Liver (tissue), 9 donors: ENCODE results near the gene CYB561D2. TPM values are rescaled to one million over a fixed set of nuclear protein-coding genes. Genes with fewer than 3 reads are reported as not detected.
"Not testable (repeated sequence)": the region's sequence is repeated elsewhere in the genome, so short reads cannot be mapped to it uniquely, and the experiment has no call there.

Experiments
- DNase-seq: peaks from one replicate; pipeline ENCODE4 v3.0.0-alpha.2; 2017; ENCODE audit warnings: low spot score
- H3K27ac ChIP-seq, 2 donors: one replicate each; pipeline ENCODE4 v1.7.0; 2013; ENCODE audit warnings: inconsistent platforms in 2 of 2, low read length in 2 of 2, control low read depth in 1 of 2, low read depth in 1 of 2, mild to moderate bottlenecking in 1 of 2
- H3K27me3 ChIP-seq, 4 donors: one replicate each; pipeline versions ENCODE4 v1.6.1 to v1.7.0; 2013; ENCODE audit warnings: low read length in 3 of 4, inconsistent platforms in 1 of 4, mild to moderate bottlenecking in 1 of 4, moderate library complexity in 1 of 4; ENCODE audit not compliant: control insufficient read depth in 4 of 4, insufficient read depth in 4 of 4
- H3K36me3 ChIP-seq, 4 donors: one replicate each; pipeline versions ENCODE4 v1.6.1 to v1.7.0; 2013; ENCODE audit warnings: low read length in 3 of 4, mild to moderate bottlenecking in 3 of 4, low read depth in 1 of 4, moderate library complexity in 1 of 4; ENCODE audit not compliant: control insufficient read depth in 4 of 4, insufficient read depth in 3 of 4
- H3K4me1 ChIP-seq, 4 donors: one replicate each; pipeline versions ENCODE4 v1.6.1 to v1.7.0; 2013; ENCODE audit warnings: low read length in 3 of 4, mild to moderate bottlenecking in 3 of 4, moderate library complexity in 1 of 4; ENCODE audit not compliant: control insufficient read depth in 4 of 4, insufficient read depth in 4 of 4
- H3K4me3 ChIP-seq, 3 donors: one replicate each; pipeline versions ENCODE4 v1.6.1 to v1.7.0; 2013; ENCODE audit warnings: low read length in 3 of 3, control low read depth in 1 of 3, low read depth in 1 of 3, mild to moderate bottlenecking in 1 of 3
- H3K9ac ChIP-seq, 2 donors: one replicate each; pipeline ENCODE4 v1.7.0; 2013; ENCODE audit warnings: low read length in 2 of 2, mild to moderate bottlenecking in 2 of 2, moderate library complexity in 2 of 2, control low read depth in 1 of 2, low read depth in 1 of 2
- H3K9me3 ChIP-seq, 4 donors: one replicate each; pipeline versions ENCODE4 v1.6.1 to v1.7.0; 2013; ENCODE audit warnings: low read length in 3 of 4; ENCODE audit not compliant: control insufficient read depth in 4 of 4
- ATF3 ChIP-seq: IDR thresholded peaks from 2 replicates; pipeline ENCODE4 v1.6.1; 2016; ENCODE audit warnings: antibody characterized with exemption
- EGR1 ChIP-seq, 2 donors: IDR thresholded peaks; 2 replicates each; pipeline ENCODE4 v1.6.1; 2016 to 2018; ENCODE audit warnings: antibody characterized with exemption in 2 of 2, low read depth in 2 of 2
- FOXA1 ChIP-seq: IDR thresholded peaks from 2 replicates; pipeline ENCODE4 v1.6.1; 2016; ENCODE audit warnings: antibody characterized with exemption
- FOXA2 ChIP-seq: IDR thresholded peaks from 2 replicates; pipeline ENCODE4 v1.6.1; 2016; ENCODE audit warnings: antibody characterized with exemption
- GABPA ChIP-seq, 2 donors: IDR thresholded peaks in 1 of 2; conservative IDR thresholded peaks in 1 of 2; 2 replicates each; pipeline ENCODE4 v1.6.1; 2016; ENCODE audit warnings: antibody characterized with exemption in 2 of 2, mild to moderate bottlenecking in 1 of 2, moderate library complexity in 1 of 2
- HNF4A ChIP-seq, 2 donors: conservative IDR thresholded peaks; 2 replicates each; pipeline ENCODE4 v1.6.1; 2016; ENCODE audit warnings: antibody characterized with exemption in 2 of 2, mild to moderate bottlenecking in 2 of 2
- HNF4G ChIP-seq: IDR thresholded peaks from 2 replicates; pipeline ENCODE4 v1.6.1; 2016; ENCODE audit warnings: antibody characterized with exemption
- JUND ChIP-seq, 2 donors: IDR thresholded peaks; 2 replicates each; pipeline ENCODE4 v1.6.1; 2016; ENCODE audit warnings: antibody characterized with exemption in 2 of 2
- MAX ChIP-seq: IDR thresholded peaks from 2 replicates; pipeline ENCODE4 v1.6.1; 2016; ENCODE audit warnings: antibody characterized with exemption
- NR2F2 ChIP-seq: IDR thresholded peaks from 2 replicates; pipeline ENCODE4 v1.6.1; 2016; ENCODE audit warnings: antibody characterized with exemption
- RAD21 ChIP-seq, 2 donors: IDR thresholded peaks; 2 replicates each; pipeline ENCODE4 v1.6.1; 2016; ENCODE audit warnings: antibody characterized with exemption in 2 of 2, mild to moderate bottlenecking in 2 of 2
- REST ChIP-seq: IDR thresholded peaks from 2 replicates; pipeline ENCODE4 v1.6.1; 2016; ENCODE audit warnings: antibody characterized with exemption, mild to moderate bottlenecking
- RXRA ChIP-seq, 2 donors: IDR thresholded peaks; 2 replicates each; pipeline ENCODE4 v1.6.1; 2017 to 2018; ENCODE audit warnings: antibody characterized with exemption in 2 of 2, mild to moderate bottlenecking in 1 of 2
- SP1 ChIP-seq: IDR thresholded peaks from 2 replicates; pipeline ENCODE4 v1.6.1; 2018; ENCODE audit warnings: antibody characterized with exemption, mild to moderate bottlenecking
- TAF1 ChIP-seq: conservative IDR thresholded peaks from 2 replicates; pipeline ENCODE4 v1.6.1; 2016; ENCODE audit warnings: antibody characterized with exemption, mild to moderate bottlenecking
- YY1 ChIP-seq: IDR thresholded peaks from 2 replicates; pipeline ENCODE4 v1.6.1; 2016; ENCODE audit warnings: antibody characterized with exemption, mild to moderate bottlenecking
- ZBTB33 ChIP-seq: IDR thresholded peaks from 2 replicates; pipeline ENCODE4 v1.6.1; 2016; ENCODE audit warnings: antibody characterized with exemption
- WGBS: extraction: QIAGEN DNeasy Blood & Tissue Kit; methylation state at CpG from one replicate; pipeline ENCODE4 v1.1.7; 2013; 5-methylcytosine and 5-hydroxymethylcytosine counted together
- polyA plus RNA-seq, 2 donors: library from polyadenylated mRNA; stranded (reverse) in 1 of 2; unstranded in 1 of 2; fragments of 200-250 nt in 1 of 2; fragments of >200 nt in 1 of 2; fragmentation: Nextera tagmentation in 1 of 2; extraction: Ambion mirVana in 1 of 2; gene quantifications; one replicate each; pipeline versions ENCODE4 v1.2.1 to v1.2.3, GENCODE V29; 2013 to 2015
- total RNA-seq, 2 donors: library from RNA; depleted of rRNA; stranded (reverse); fragments of >200 nt; gene quantifications; one replicate each; pipeline ENCODE4 v1.2.3, GENCODE V29; 2014
- donor health status: healthy.
- donor health status: healthy.
- donor health status: healthy.
- donor health status: healthy.
- donor health status: healthy.

Gene CYB561D2
- total and polyA plus RNA-seq, 4 donors, result 12.3 to 28.2 (median 22.1) TPM

GRCh38 chr3:50303013-50303815 is 47.4 kb upstream of the CYB561D2 start, which contains the start of gene HYAL1 (continued):
- TF ChIP-seq TAF1 (peak; percentile 99), FOXA1 (no peak), HNF4A (conservative IDR thresholded peaks at IDR 0.05) (peak in 1 of 2 donors; percentile 2), YY1 (peak; percentile 60), ZBTB33 (no peak), RAD21 (IDR thresholded peaks at IDR 0.05) (peak; percentile 29 to 56)

- H3K9ac ChIP-seq, result no peak overlapping the region
- no peak for TF ChIP-seq ATF3
- no peak for TF ChIP-seq NR2F2
- H3K9me3 ChIP-seq, result no peaks in the 10 kb centered on the region
- no peak overlapping the region for H3K27ac ChIP-seq
- peaks cover 0 to 3% (median 0%) of the 10 kb centered on the region in 4 donors for H3K36me3 ChIP-seq
- peaks cover 12 to 39% (median 24%) of the 10 kb centered on the region in 4 donors for H3K4me1 ChIP-seq
- no peak for DNase-seq
- H3K27me3 ChIP-seq, result no peaks in the 10 kb centered on the region
- no peak overlapping the region for H3K4me3 ChIP-seq
Observed at GRCh38 chr3:50304601-50305000, 46.1 kb upstream of the CYB561D2 start.

GRCh38 chr3:50312041-50312440 is 38.6 kb upstream of the CYB561D2 start:
- not testable (repeated sequence) for H3K27ac ChIP-seq, H3K27me3 ChIP-seq

GRCh38 chr3:50314342-50314741 is 36.3 kb upstream of the CYB561D2 start:
- peaks cover 0 to 10% (median 2%) of the 10 kb centered on the region in 4 donors for H3K36me3 ChIP-seq
- WGBS, result 82% methylated on average over 3 of the region's 3 CpGs
- H3K27ac ChIP-seq, result no peak overlapping the region
- no peaks in the 10 kb centered on the region for H3K9me3 ChIP-seq
- peaks cover 8 to 24% (median 20%) of the 10 kb centered on the region in 4 donors for H3K4me1 ChIP-seq
- H3K27me3 ChIP-seq, result no peaks in the 10 kb centered on the region
- DNase-seq, result no peak
- H3K9ac ChIP-seq, result no peak overlapping the region
- TF ChIP-seq HNF4G (no peak), HNF4A (conservative IDR thresholded peaks at IDR 0.05) (no peak), RXRA (IDR thresholded peaks at IDR 0.05) (no peak), GABPA (IDR thresholded peaks at IDR 0.05 in 1 of 2, conservative IDR thresholded peaks at IDR 0.05 in 1 of 2) (no peak), FOXA2 (no peak), YY1 (no peak), ATF3 (no peak), FOXA1 (no peak), RAD21 (IDR thresholded peaks at IDR 0.05) (no peak), SP1 (no peak), MAX (no peak), EGR1 (IDR thresholded peaks at IDR 0.05; ENCODE audit: low read depth in 2 of 2) (no peak), NR2F2 (no peak), REST (no peak), JUND (IDR thresholded peaks at IDR 0.05) (no peak)
- H3K4me3 ChIP-seq, result no peak overlapping the region

More at GRCh38 chr3:50312041-50312440, 38.6 kb upstream of the CYB561D2 start:
- not testable (repeated sequence) for DNase-seq, H3K9ac ChIP-seq, H3K9me3 ChIP-seq, H3K4me3 ChIP-seq, H3K36me3 ChIP-seq
- 94% methylated on average over 32 of the region's 32 CpGs for WGBS
- peaks cover 6 to 11% (median 9%) of the 10 kb centered on the region in 4 donors for H3K4me1 ChIP-seq
